ENCODE data around the gene PPP1R3D. TPM values are rescaled to one million over a fixed set of nuclear protein-coding genes. Genes with fewer than 3 reads are reported as not detected.
"Not testable (repeated sequence)": the region's sequence is repeated elsewhere in the genome, so short reads cannot be mapped to it uniquely, and the experiment has no call there.

Gene PPP1R3D
- polyA plus RNA-seq, 1 donor from 2014 or later = 1.8 TPM

GRCh38 chr20:59920944-59921343, 19.2 kb downstream of the PPP1R3D start:
- Mint-ChIP-seq H3K36me3 (peaks cover 1% of the 10 kb centered on the region), H3K27me3 (peaks cover 1% of the 10 kb centered on the region), H3K4me1 (peaks cover 0 to 2% (median 0%) of the 10 kb centered on the region in 3 donors), H3K4me3 (no peak overlapping the region), H3K27ac (no peak overlapping the region), H3K9me3 (no peaks in the 10 kb centered on the region)

GRCh38 chr20:59912609-59913008, 27.5 kb downstream of the PPP1R3D start:
- H3K27me3 Mint-ChIP-seq = no peaks in the 10 kb centered on the region
- no peak overlapping the region for H3K27ac Mint-ChIP-seq
- no peaks in the 10 kb centered on the region for H3K9me3 Mint-ChIP-seq
- H3K36me3 Mint-ChIP-seq = no peaks in the 10 kb centered on the region
- H3K4me3 Mint-ChIP-seq = no peak overlapping the region
- H3K4me1 Mint-ChIP-seq = peaks cover 0 to 6% (median 6%) of the 10 kb centered on the region in 3 donors

DNA sequence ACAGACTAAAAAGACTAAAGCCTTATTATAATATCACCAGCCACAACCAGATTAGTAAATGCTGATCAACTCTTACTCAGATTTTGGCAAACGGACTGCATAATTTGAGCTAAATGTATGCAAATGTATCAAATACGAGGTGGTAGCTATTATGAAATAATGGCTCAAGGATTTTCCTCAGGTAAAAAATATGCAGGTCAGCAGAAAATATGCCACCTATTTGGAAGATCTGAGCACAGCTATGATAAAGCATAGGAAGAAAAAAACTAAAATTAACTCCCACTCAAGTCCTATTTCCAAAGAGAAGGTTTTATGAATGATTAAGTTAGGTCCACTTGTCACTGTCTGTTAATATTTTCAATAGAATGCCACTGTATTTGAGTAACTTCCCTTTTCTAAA, 29.1 kb downstream of the PPP1R3D start:
- no peaks in the 10 kb centered on the region for H3K9me3 Mint-ChIP-seq
- H3K27ac Mint-ChIP-seq = no peak overlapping the region
- no peaks in the 10 kb centered on the region for H3K27me3 Mint-ChIP-seq
- peaks cover 3% of the 10 kb centered on the region for H3K36me3 Mint-ChIP-seq
- no peak overlapping the region for H3K4me3 Mint-ChIP-seq
- peaks cover 0 to 6% (median 6%) of the 10 kb centered on the region in 3 donors for H3K4me1 Mint-ChIP-seq

DNA sequence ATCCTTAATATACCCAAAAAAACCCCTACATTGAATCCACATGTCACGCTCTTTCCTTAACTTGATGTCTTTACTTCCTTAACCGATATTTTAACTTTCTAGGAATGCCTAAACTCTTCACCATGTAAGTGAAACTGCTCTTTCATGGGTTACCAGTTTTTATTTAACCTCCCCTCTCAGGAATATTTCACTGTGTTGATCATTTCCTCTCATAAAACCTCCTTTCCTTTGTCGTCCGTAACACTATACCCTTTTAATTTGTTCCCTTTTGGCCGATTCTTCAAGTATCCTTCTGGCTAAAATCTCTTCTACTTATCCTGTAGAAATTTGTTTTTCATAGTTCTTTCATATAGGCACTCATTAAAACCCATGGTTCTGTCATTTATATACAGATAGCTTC, 31.2 kb downstream of the PPP1R3D start:
- Mint-ChIP-seq H3K27ac (no peak overlapping the region), H3K36me3 (peaks cover 3% of the 10 kb centered on the region), H3K27me3 (no peaks in the 10 kb centered on the region), H3K4me1 (peaks cover 0 to 6% (median 6%) of the 10 kb centered on the region in 3 donors), H3K4me3 (no peak overlapping the region), H3K9me3 (no peaks in the 10 kb centered on the region)

DNA sequence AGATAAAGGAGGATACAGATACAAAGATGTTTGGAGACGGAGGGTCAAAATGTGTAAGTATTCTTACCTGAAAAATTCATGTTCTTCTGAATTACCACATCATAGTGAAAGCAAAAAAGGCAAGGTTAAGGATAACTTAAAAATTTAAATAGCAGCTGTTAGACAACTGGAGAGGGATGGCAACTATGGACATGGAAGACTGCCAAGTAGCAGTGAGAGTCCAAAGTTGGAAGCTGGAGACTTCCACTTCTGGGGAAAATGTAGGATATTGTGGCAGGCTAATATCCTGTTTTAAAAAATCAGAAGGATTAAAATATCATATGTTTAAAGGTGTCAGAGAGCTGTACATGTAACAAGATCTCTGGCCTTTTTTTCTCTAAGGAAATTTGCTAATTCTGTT, 36.5 kb downstream of the PPP1R3D start:
- no peaks in the 10 kb centered on the region for H3K9me3 Mint-ChIP-seq
- no peaks in the 10 kb centered on the region for H3K27me3 Mint-ChIP-seq
- H3K27ac Mint-ChIP-seq = no peak overlapping the region
- H3K4me1 Mint-ChIP-seq = no peaks in the 10 kb centered on the region
- no peak overlapping the region for H3K4me3 Mint-ChIP-seq
- H3K36me3 Mint-ChIP-seq = peaks cover 5% of the 10 kb centered on the region

DNA sequence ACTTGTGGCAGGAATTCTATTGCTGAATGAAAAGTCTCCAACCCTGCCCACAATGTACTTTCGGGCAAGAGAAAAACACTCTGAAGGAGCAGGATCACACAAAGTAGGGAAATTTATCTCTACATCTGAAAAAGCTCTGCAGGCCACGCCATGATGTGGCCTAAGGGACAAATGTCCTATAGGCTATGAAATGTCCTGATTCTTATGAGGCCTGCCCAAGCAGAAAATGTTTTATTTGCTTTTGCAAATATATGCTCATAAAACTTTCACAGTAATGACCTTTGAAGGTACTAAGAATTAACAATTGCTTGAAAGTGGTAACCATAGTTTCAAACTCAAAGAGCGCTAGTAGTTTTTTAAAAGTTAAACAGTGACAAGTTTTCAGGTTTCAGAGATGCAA, 37.6 kb downstream of the PPP1R3D start:
- H3K4me1 Mint-ChIP-seq = no peaks in the 10 kb centered on the region

GRCh38 chr20:59895908-59896307, 44.2 kb downstream of the PPP1R3D start:
- Mint-ChIP-seq H3K4me1 (peaks cover 8 to 11% (median 10%) of the 10 kb centered on the region in 3 donors), H3K36me3 (peaks cover 5% of the 10 kb centered on the region), H3K27ac (no peak overlapping the region), H3K27me3 (no peaks in the 10 kb centered on the region), H3K4me3 (no peak overlapping the region), H3K9me3 (no peaks in the 10 kb centered on the region)

More for the DNA sequence above, 37.6 kb downstream of the PPP1R3D start:
- H3K27ac Mint-ChIP-seq = no peak overlapping the region
- H3K9me3 Mint-ChIP-seq = no peaks in the 10 kb centered on the region
- H3K4me3 Mint-ChIP-seq = no peak overlapping the region
- H3K36me3 Mint-ChIP-seq = peaks cover 5% of the 10 kb centered on the region
- no peaks in the 10 kb centered on the region for H3K27me3 Mint-ChIP-seq

- Mint-ChIP-seq H3K4me1 (peaks cover 11 to 15% (median 15%) of the 10 kb centered on the region in 3 donors), H3K27me3 (peaks cover 6% of the 10 kb centered on the region), H3K9me3 (peaks cover 0 to 2% (median 0%) of the 10 kb centered on the region in 3 donors), H3K27ac (peak overlapping the region in 1 of 3 donors; percentile 22), H3K4me3 (peak overlapping the region in 2 of 4 donors; percentile 73 to 74), H3K36me3 (peaks cover 2% of the 10 kb centered on the region)
Observed at GRCh38 chr20:59891581-59891980, 48.5 kb downstream of the PPP1R3D start.

DNA sequence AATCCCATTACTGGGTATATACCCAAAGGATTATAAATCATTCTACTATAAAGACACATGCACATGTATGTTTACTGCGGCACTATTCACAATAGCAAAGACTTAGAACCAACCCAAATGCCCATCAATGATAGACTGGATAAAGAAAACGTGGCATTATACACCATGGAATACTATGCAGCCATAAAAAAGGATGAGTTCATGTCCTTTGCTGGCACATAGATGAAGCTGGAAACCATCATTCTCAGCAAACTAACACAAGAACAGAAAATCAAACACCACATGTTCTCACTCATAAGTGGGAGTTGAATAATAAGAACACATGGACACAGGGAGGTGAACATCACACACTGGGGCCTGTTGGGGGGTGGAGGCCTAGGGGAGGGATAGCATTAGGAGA, 50.1 kb downstream of the PPP1R3D start:
- not testable (repeated sequence) for H3K27me3 Mint-ChIP-seq, H3K36me3 Mint-ChIP-seq, H3K9me3 Mint-ChIP-seq
- Mint-ChIP-seq H3K4me3 (peak overlapping the region in 2 of 4 donors; percentile 29 to 48), H3K4me1 (peaks cover 11 to 15% (median 15%) of the 10 kb centered on the region in 3 donors), H3K27ac (peak overlapping the region in 1 of 3 donors; percentile 53)

- Mint-ChIP-seq H3K9me3 (peaks cover 0 to 2% (median 0%) of the 10 kb centered on the region in 3 donors), H3K27me3 (peaks cover 6% of the 10 kb centered on the region), H3K4me3 (no peak overlapping the region), H3K27ac (no peak overlapping the region), H3K4me1 (peaks cover 11 to 15% (median 15%) of the 10 kb centered on the region in 3 donors), H3K36me3 (peaks cover 3% of the 10 kb centered on the region)
Observed at GRCh38 chr20:59888050-59888449, 52.1 kb downstream of the PPP1R3D start.

Other genes starting within 250 kb of the PPP1R3D start
- gene SYCP2, start 6.7 kb downstream of the PPP1R3D start, polyA plus RNA-seq = 0.56 TPM
- gene FAM217B, start 84 bp upstream of the PPP1R3D start, polyA plus RNA-seq = 24.9 TPM
- not detected for gene CDH26, start 18.1 kb upstream of the PPP1R3D start, polyA plus RNA-seq

All from IgD-negative memory B cell (primary cell).